ENCODE data around the gene SERPINA10. TPM values are rescaled to one million over a fixed set of nuclear protein-coding genes. Genes with fewer than 3 reads are reported as not detected.

Gene SERPINA10, protein sequence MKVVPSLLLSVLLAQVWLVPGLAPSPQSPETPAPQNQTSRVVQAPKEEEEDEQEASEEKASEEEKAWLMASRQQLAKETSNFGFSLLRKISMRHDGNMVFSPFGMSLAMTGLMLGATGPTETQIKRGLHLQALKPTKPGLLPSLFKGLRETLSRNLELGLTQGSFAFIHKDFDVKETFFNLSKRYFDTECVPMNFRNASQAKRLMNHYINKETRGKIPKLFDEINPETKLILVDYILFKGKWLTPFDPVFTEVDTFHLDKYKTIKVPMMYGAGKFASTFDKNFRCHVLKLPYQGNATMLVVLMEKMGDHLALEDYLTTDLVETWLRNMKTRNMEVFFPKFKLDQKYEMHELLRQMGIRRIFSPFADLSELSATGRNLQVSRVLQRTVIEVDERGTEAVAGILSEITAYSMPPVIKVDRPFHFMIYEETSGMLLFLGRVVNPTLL
- total RNA-seq (2014; rRNA removed; shearing (Covaris generic)): not detected in 2 replicates

DNA sequence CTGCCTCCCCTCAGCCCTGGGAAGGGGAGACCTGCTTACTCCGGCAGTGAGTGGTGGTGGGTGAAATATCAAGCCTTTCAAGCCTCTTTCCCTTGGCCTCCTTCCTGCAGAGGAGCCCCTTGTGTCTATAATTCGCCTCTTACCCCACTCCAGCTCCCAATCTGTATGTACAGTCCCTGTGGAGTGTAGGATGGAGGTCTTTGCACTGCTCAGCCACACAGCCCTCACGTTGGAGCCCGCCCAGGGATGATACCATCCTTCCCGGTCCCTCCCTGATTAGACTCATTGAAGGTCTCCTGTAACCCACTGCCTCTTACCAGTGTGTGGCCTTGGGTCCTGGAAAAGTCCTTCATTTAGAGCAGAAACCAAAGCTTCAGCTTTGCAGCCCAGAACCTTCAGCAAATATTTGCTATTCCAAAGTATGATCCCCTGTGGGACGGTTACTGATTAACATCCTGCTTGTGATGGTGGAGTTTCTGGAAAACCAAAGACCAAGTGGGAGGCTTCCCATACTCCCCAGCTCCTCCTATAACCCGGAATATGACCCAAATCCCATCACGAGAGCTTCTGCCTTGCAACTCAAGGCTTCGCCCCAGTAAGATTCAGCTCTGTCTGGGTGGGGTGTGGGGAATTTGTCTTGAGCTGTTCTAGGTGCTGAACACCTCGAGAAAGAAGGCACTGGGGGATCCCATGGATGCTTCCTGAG lies at the start of gene SERPINA10:
SERPINA10 (minus strand) TSS at position 397 of the 706 bp plus-strand sequence. CDS start 2,675 bp downstream, outside the sequence.
- Histone ChIP-seq H3K27me3 (replicated peaks) (no peaks in the 10 kb centered on the region), H3K36me3 (no peaks in the 10 kb centered on the region), H3K4me3 (no peak within 1 kb of the TSS), H3K27ac (no peak within 1 kb of the TSS), H3K4me1 (replicated peaks) (no peaks in the 10 kb centered on the region), H3K9me3 (replicated peaks) (no peaks in the 10 kb centered on the region)
- DNase-seq (ENCODE audit: low read depth in 1 of 2, low spot score in 2 of 2): no peak

DNA sequence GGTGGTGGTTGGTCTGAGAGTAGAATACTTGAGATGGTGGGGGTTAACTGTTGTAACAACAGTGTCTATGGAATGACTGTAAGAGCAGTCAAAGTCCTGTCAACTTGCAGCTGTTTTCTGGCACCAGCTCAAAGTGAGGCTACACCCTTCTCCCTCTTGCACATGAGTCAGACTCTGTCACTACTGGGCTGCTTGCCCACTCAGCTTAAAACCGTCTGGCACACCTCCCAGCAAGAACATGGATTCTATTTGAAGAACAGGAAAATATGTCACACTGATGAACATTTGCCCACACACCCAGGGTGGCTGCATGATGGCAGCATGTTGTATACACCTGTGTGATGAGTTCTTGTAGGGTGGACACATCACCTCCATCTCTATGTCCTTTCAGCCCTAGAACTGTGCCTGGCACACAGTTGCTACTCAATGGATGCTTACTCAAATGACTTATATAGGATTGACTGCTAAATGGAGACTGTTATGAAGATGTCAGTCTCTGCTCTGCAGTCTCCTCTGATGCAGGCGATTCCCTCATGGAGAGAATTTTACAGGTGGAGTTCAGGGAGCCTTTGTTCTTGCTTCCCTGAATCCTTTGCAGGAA lies 49.4 kb upstream of the SERPINA10 start:
- no peak overlapping the region for H3K4me3 ChIP-seq
- H3K36me3 ChIP-seq: no peaks in the 10 kb centered on the region
- peak overlapping the region; percentile 86 for H3K27ac ChIP-seq
- peaks cover 45% of the 10 kb centered on the region for H3K4me1 ChIP-seq (replicated peaks)
- no peaks in the 10 kb centered on the region for H3K9me3 ChIP-seq (replicated peaks)
- H3K27me3 ChIP-seq (replicated peaks): no peaks in the 10 kb centered on the region
- DNase-seq (ENCODE audit: low read depth in 1 of 2, low spot score in 2 of 2): peak; percentile 93 to 95

DNA sequence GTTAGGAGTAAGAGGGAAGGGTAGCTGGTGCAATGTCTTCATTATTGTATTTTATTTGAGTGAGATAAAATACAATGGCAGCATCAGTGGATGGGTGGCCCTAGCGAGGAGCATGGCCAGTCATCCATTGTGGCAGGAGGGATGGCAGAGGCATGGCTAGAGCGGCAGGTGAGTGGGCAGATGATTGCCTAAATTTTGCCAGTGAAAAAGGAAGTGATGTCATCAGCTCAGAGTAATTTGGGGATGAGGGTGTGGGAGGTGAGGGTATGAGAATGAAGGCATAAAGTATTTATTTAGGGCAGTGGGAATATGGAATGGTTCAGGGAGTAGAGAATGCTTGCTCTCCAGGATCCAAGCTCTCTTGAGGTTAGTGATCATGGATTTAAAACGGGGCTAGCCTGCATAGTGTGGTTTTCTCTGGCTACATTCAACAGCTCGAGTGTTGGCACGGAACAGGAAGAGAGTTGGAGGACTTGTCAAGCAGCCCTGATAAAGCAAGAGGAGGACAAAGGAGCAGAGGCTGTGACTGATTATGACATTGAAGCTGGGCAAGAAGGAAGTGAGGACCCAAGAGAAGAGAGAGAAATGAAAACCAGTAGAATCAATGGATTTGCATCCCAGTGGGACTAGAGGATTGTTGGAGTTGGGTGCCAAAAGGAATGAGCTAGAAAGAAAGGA lies 48.7 kb upstream of the SERPINA10 start:
- H3K27me3 ChIP-seq (replicated peaks): no peaks in the 10 kb centered on the region
- H3K36me3 ChIP-seq: no peaks in the 10 kb centered on the region
- no peak overlapping the region for H3K4me3 ChIP-seq
- H3K27ac ChIP-seq: peak overlapping the region; percentile 86
- H3K9me3 ChIP-seq (replicated peaks): no peaks in the 10 kb centered on the region
- no peak for DNase-seq (ENCODE audit: low read depth in 1 of 2, low spot score in 2 of 2)
- peaks cover 43% of the 10 kb centered on the region for H3K4me1 ChIP-seq (replicated peaks)

DNA sequence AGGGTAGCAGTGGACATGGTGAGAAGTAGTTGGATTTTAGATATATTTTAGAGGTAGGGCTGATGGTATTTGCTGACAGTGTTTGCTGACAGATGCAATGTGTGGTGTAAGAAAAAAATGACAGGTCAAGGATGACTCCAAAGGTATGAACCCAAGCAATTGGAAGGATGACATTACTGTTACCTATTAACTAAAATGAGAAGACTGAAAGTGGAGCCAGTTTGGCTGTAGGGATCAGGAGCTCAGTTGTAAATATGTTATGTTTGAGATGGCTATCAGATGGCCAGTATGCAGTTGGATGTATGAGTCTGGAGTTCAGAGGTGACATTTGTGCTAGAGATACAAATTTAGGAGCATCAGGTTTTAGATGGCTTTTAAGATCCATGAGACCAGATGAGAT lies 47.5 kb upstream of the SERPINA10 start:
- no peaks in the 10 kb centered on the region for H3K9me3 ChIP-seq (replicated peaks)
- no peak overlapping the region for H3K4me3 ChIP-seq
- no peak for DNase-seq (ENCODE audit: low read depth in 1 of 2, low spot score in 2 of 2)
- H3K27me3 ChIP-seq (replicated peaks): no peaks in the 10 kb centered on the region
- H3K36me3 ChIP-seq: no peaks in the 10 kb centered on the region
- no peak overlapping the region for H3K27ac ChIP-seq
- H3K4me1 ChIP-seq (replicated peaks): peaks cover 35% of the 10 kb centered on the region

DNA sequence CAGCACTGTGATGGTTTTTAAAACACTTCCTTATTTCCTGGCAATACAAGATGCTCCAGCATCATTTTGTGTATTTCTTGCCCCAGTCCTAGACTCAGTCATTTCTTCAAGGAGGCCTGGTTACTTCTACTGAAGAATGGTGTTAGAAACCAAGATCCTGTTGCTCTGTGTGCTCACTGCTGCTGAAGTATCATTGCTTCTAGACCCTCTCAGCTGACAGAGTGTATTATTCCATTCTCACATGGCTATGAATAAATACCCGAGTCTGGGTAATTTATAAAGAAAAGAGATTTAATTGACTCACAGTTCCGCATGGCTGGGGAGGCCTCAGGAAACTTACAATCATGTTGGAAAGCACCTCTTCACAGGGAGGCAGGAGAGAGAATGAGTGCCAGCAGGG lies 45.0 kb upstream of the SERPINA10 start:
- Histone ChIP-seq H3K4me1 (replicated peaks) (peaks cover 17% of the 10 kb centered on the region), H3K36me3 (no peaks in the 10 kb centered on the region), H3K4me3 (no peak overlapping the region), H3K9me3 (replicated peaks) (no peaks in the 10 kb centered on the region), H3K27ac (no peak overlapping the region), H3K27me3 (replicated peaks) (no peaks in the 10 kb centered on the region)
- DNase-seq (ENCODE audit: low read depth in 1 of 2, low spot score in 2 of 2): no peak

DNA sequence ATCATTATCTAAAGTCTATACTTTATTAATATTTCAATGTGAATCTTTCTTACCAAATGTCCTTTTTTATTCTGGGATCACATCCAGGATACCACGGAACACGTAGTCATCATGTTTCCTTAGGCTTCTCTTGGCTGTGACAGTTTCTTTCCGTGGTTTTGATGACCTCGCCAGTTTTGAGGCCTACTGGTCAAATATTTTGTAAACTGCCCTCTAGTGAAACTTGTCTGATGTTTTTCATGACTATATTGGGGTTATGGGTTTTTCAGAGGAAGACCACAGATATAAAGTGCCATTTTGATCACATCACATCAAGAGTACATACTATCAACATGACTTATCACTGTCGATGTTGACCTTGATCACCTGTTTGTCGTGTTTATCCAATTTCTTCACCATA lies 44.2 kb upstream of the SERPINA10 start:
- Histone ChIP-seq H3K27me3 (replicated peaks) (no peaks in the 10 kb centered on the region), H3K4me1 (replicated peaks) (peaks cover 10% of the 10 kb centered on the region), H3K36me3 (no peaks in the 10 kb centered on the region), H3K4me3 (no peak overlapping the region), H3K27ac (no peak overlapping the region), H3K9me3 (replicated peaks) (no peaks in the 10 kb centered on the region)
- DNase-seq (ENCODE audit: low read depth in 1 of 2, low spot score in 2 of 2): no peak

DNA sequence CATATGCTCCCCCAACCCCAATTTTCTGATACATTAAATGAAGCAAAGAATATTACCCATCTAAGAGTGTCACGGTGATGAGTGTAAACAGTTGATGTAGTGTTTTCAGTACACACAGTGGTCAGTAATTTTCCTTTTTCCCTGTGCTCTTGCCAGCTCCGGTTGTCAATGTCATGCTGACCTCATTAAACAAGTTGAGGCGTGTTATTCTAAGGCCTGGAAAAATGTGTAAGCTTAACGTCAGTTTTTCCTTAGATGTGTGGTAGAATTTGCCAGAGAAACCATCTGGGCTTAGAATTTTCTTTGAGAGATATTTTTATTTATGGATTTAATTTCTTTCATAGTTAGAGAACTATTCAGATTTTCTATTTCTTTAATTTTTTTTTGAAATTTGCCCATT lies 41.8 kb upstream of the SERPINA10 start:
- DNase-seq (ENCODE audit: low read depth in 1 of 2, low spot score in 2 of 2): no peak
- Histone ChIP-seq H3K9me3 (replicated peaks) (no peaks in the 10 kb centered on the region), H3K4me1 (replicated peaks) (no peaks in the 10 kb centered on the region), H3K27me3 (replicated peaks) (no peaks in the 10 kb centered on the region), H3K27ac (no peak overlapping the region), H3K4me3 (no peak overlapping the region), H3K36me3 (no peaks in the 10 kb centered on the region)

DNA sequence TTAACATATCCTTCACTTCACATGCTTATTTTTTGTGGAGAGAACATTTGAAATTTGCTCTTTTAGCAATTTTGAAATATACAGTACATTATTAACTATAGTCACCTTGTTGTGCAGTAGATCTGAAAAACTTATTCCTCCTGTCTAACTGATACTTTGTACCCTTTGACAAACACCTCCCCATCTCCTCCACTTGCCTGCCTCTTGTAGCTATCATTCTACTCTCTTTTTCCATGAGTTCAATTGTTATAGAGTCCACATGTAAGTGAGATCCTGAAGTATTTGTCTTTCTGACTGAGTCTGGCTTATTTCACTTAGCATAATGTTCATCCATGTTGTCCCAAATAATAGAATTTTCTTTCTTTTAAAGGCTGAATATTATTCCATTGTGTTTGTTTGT lies 39.5 kb upstream of the SERPINA10 start:
- no peak for DNase-seq (ENCODE audit: low read depth in 1 of 2, low spot score in 2 of 2)
- H3K27ac ChIP-seq: no peak overlapping the region
- H3K9me3 ChIP-seq (replicated peaks): no peaks in the 10 kb centered on the region
- H3K4me3 ChIP-seq: no peak overlapping the region
- no peaks in the 10 kb centered on the region for H3K4me1 ChIP-seq (replicated peaks)
- no peaks in the 10 kb centered on the region for H3K27me3 ChIP-seq (replicated peaks)
- H3K36me3 ChIP-seq: no peaks in the 10 kb centered on the region

DNA sequence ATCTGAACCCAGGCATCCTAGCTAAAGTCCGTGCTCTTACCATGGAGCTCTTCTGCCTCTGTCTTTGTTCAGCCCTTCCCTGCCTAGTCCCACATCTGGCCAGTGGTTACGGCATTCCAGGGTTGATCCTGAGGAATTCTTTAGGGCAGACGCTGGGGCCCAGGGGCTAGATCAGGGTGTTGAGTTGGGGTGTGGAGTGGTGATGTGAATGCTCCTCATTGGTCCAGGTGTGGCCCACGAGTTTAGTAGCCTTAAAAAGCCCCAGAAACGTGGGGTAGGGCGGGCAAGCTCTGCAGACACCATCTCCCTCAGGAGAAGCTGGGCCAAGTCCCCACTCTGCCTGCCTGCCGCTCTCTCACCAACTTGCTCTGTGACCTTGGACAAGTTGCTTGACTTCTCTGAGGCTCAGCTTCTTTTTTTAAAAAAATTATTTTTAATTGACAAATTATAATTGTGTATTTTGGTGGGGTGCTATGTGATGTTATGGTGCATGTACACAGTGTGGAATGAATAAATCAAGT lies 39.1 kb upstream of the SERPINA10 start:
- Histone ChIP-seq H3K27ac (no peak overlapping the region), H3K9me3 (replicated peaks) (no peaks in the 10 kb centered on the region), H3K4me3 (no peak overlapping the region), H3K36me3 (no peaks in the 10 kb centered on the region), H3K4me1 (replicated peaks) (no peaks in the 10 kb centered on the region), H3K27me3 (replicated peaks) (no peaks in the 10 kb centered on the region)
- DNase-seq (ENCODE audit: low read depth in 1 of 2, low spot score in 2 of 2): no peak

DNA sequence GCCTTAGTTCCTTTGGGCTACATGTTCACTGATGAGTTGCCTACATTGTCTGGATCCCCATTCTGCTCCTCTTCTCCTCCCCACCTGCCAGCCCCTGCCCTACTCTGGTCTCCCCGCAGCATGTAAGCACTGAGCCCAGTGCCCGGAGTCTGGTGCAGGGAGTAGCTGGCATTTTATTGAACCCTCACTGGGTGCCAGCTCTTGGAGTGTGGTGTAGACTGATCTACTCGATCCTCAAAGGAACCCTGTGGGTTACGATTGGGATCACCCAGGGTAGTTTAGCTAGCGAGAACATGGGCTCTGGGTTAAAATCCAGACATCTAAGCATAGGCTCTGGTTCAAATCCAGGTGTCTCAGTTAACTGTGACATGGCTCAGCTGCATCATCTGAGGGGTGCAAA lies 38.4 kb upstream of the SERPINA10 start:
- no peak for DNase-seq (ENCODE audit: low read depth in 1 of 2, low spot score in 2 of 2)

DNA sequence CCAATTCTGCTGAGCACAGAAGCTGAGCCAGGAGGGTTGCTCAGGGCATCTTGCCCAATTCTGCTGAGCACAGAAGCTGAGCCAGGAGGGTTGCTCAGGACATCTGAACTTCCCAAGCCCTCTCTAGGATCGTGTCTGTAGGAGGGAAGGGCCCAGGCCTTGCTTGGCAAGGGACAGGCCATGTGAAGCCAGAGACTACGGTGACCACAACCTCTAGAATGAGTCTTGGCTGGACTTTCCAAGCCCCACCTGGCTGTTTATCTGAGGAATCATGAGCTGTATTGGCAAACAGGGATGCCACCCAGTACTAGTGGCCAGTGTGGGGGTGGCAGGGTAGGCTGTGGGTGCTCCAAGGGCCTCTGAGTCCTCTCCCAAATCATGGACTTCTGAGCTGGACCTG lies 37.8 kb upstream of the SERPINA10 start:
- Histone ChIP-seq H3K27me3 (replicated peaks) (no peaks in the 10 kb centered on the region), H3K4me3 (no peak overlapping the region), H3K36me3 (no peaks in the 10 kb centered on the region), H3K9me3 (replicated peaks) (no peaks in the 10 kb centered on the region), H3K4me1 (replicated peaks) (no peaks in the 10 kb centered on the region), H3K27ac (no peak overlapping the region)
- DNase-seq (ENCODE audit: low read depth in 1 of 2, low spot score in 2 of 2): no peak

More for the DNA sequence above, 38.4 kb upstream of the SERPINA10 start:
- no peaks in the 10 kb centered on the region for H3K4me1 ChIP-seq (replicated peaks)
- H3K9me3 ChIP-seq (replicated peaks): no peaks in the 10 kb centered on the region
- H3K36me3 ChIP-seq: no peaks in the 10 kb centered on the region
- no peaks in the 10 kb centered on the region for H3K27me3 ChIP-seq (replicated peaks)
- no peak overlapping the region for H3K4me3 ChIP-seq
- H3K27ac ChIP-seq: no peak overlapping the region

DNA sequence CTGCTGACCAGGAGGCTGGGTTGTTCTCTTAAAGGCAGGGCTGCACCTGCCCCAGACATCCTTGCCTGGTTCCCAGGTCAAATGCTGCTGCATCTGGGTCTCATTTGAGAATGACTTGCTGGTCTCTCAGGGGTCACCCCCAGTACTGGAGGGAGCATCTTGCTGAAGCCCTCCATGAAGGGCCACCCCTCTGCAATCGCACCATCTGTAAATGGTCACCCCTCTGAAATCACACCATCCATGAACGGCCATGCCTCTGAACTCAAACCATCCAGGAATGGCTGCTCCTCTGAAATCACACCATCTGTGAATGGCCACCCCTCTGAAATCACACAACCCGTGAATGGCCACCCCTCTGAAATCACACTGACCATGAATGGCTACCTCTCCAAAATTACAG lies 37.4 kb upstream of the SERPINA10 start:
- H3K4me3 ChIP-seq: no peak overlapping the region
- no peak overlapping the region for H3K27ac ChIP-seq
- H3K36me3 ChIP-seq: no peaks in the 10 kb centered on the region
- H3K27me3 ChIP-seq (replicated peaks): no peaks in the 10 kb centered on the region
- H3K4me1 ChIP-seq (replicated peaks): no peaks in the 10 kb centered on the region
- no peaks in the 10 kb centered on the region for H3K9me3 ChIP-seq (replicated peaks)
- no peak for DNase-seq (ENCODE audit: low read depth in 1 of 2, low spot score in 2 of 2)

DNA sequence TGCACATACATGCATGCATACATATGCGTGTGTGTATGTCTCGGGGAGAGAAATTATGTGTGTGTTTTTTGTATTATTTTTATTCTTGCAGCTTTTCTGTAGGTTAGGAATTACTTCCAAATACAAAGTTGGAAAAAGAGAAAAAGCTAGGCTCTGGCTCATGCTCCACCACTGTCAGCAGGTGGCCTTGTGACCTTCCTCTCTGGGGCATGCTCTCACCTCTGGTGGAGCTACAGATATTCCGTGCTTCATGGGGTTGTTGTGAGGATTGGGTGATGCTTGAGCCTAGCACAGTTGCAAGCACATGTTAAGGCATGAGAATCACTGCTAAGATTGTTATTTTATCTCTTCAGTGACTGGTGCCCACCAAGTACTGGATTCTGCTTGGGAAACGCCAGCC lies 36.8 kb upstream of the SERPINA10 start:
- H3K36me3 ChIP-seq: no peaks in the 10 kb centered on the region
- H3K4me3 ChIP-seq: no peak overlapping the region
- no peaks in the 10 kb centered on the region for H3K4me1 ChIP-seq (replicated peaks)
- DNase-seq (ENCODE audit: low read depth in 1 of 2, low spot score in 2 of 2): no peak
- no peaks in the 10 kb centered on the region for H3K9me3 ChIP-seq (replicated peaks)
- H3K27ac ChIP-seq: no peak overlapping the region
- no peaks in the 10 kb centered on the region for H3K27me3 ChIP-seq (replicated peaks)

All from SJSA1 (cell line).